GM19023 (cell line): ENCODE data around the gene SYNRG.

Experiments used
- ATAC-seq: cut with Tn5 transposase; IDR thresholded peaks from one replicate; pipeline ENCODE4 v1.9.1; 2021; ENCODE audit warnings: mild to moderate bottlenecking, moderate library complexity; ENCODE audit not compliant: unreplicated experiment

Gene SYNRG

GRCh38 chr17:37605813-37606505, 3.3 kb downstream of the SYNRG start:
- ATAC-seq: no peak

GRCh38 chr17:37605081-37605480, 4.1 kb downstream of the SYNRG start:
- no peak for ATAC-seq

- ATAC-seq: no peak
Measured at GRCh38 chr17:37604556-37604955, 4.7 kb downstream of the SYNRG start.

GRCh38 chr17:37598145-37598544, 11.1 kb downstream of the SYNRG start:
- no peak for ATAC-seq

- no peak for ATAC-seq
Measured at GRCh38 chr17:37592291-37592690, 16.9 kb downstream of the SYNRG start.

GRCh38 chr17:37585066-37585465, 24.2 kb downstream of the SYNRG start:
- ATAC-seq: no peak

GRCh38 chr17:37576281-37576680, 32.9 kb downstream of the SYNRG start:
- no peak for ATAC-seq

- no peak for ATAC-seq
Measured at GRCh38 chr17:37574427-37574826, 34.8 kb downstream of the SYNRG start.

- no peak for ATAC-seq
Measured at GRCh38 chr17:37571674-37572073, 37.5 kb downstream of the SYNRG start.

GRCh38 chr17:37570527-37571093, 38.6 kb downstream of the SYNRG start:
- ATAC-seq: no peak

GRCh38 chr17:37568350-37569053, 40.7 kb downstream of the SYNRG start:
- no peak for ATAC-seq

- ATAC-seq: no peak
Measured at GRCh38 chr17:37567538-37567937, 41.7 kb downstream of the SYNRG start.

GRCh38 chr17:37567137-37567536, 42.1 kb downstream of the SYNRG start:
- no peak for ATAC-seq

GRCh38 chr17:37564252-37564651, 45.0 kb downstream of the SYNRG start:
- ATAC-seq: no peak

GRCh38 chr17:37562016-37562745, 47.0 kb downstream of the SYNRG start:
- no peak for ATAC-seq

GRCh38 chr17:37558299-37558698, 50.9 kb downstream of the SYNRG start:
- ATAC-seq: no peak

- ATAC-seq: no peak
Measured at GRCh38 chr17:37557482-37557881, 51.7 kb downstream of the SYNRG start.

- no peak for ATAC-seq
Measured at GRCh38 chr17:37555386-37555785, 53.8 kb downstream of the SYNRG start.

GRCh38 chr17:37553401-37553966, 55.7 kb downstream of the SYNRG start:
- ATAC-seq: no peak

GRCh38 chr17:37551788-37552187, 57.4 kb downstream of the SYNRG start:
- ATAC-seq: no peak

GRCh38 chr17:37547986-37548385, 61.2 kb downstream of the SYNRG start:
- no peak for ATAC-seq
